ENCODE results near the gene GGPS1.
A peak's percentile ranks its signal among the peaks of the same experiment; 100 is the strongest.

GGPS1 gene

DNA sequence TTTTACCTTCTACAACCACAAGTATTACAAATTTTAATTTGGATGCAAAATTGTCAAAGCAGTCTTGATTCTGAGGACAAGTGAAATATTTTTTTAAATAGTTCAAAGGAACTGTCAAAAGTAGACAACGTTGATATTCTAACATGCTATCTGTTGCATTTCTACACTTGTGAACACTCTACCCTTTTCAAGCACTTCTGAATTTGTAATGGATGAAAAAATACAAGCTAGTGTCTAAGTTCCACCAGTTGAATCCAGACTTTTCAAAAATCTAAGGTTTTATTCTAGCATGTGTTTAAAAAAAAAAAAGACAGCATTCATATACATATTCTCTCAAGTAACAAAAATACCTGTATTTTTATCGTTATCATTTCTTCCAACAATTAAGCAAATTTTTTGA lies 2.5 kb upstream of the GGPS1 start:
- H3K36me3 ChIP-seq = peaks cover 31 to 51% (median 38%) of the 10 kb centered on the region in 11 experiments
- H3K4me3 ChIP-seq = peak overlapping the region; percentile 90 to 100 (median 98)
- H4K20me1 ChIP-seq = peaks cover 62 to 88% (median 76%) of the 10 kb centered on the region in 11 experiments
- H3K4me1 ChIP-seq = peaks cover 13 to 47% (median 34%) of the 10 kb centered on the region in 10 experiments
- TF ChIP-seq Cebpa-rat (IDR thresholded peaks at IDR 0.05) = no peak
- no peaks in the 10 kb centered on the region for H3K9me3 ChIP-seq (replicated peaks in 1 of 11)
- H3K27me3 ChIP-seq = no peaks in the 10 kb centered on the region
- H3K4me2 ChIP-seq = peak overlapping the region; percentile 73 to 94 (median 86); a peak in 21 of 22 replicates
- H3K9ac ChIP-seq = peak overlapping the region; percentile 94 to 99 (median 98); a peak in 19 of 22 replicates
- H3K27ac ChIP-seq = peak overlapping the region in 6 of 11 experiments; percentile 43 to 97 (median 94); a peak in 8 of 22 replicates

DNA sequence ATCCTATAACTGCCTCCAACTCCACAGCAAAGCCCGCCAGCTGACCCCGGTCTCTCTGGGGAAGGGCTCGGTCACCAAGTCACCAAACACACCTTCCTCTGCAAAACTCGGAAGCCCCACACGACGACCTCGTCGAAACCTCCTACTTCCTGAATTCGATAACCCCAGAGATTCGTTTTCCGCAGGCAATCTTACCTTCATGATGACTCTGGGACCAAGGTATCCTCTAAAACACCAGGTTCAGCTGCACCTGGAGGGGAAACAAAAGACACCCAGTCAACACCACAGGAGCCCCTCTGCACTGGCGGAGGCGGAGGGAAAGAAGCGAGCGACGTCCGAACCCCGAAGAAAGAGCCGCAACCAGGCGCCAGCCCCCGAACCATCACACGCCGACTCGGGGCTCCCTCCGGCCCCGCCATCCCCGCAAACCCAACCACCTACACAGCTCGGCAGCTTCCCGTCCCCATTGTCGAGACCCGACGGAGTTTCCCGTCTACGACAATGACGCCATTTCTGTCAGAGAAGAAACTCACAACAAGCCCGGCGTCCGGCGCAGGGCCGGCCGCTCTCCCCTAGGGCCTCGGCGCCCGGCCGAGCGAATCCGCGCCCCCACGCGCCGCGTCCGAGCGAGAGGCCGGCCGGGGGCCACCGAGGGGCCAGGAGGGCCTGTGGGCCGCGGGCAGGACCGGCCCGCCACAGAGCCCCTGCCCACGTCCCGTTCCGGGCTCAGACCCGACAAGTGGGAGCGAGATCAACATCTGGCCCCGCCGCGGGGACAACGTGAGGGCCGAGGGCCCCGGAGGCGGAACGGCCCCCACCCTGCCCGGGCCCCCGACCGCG lies 1.4 kb upstream of the GGPS1 start:
- peaks cover 21 to 48% (median 27%) of the 10 kb centered on the region in 11 experiments for H3K36me3 ChIP-seq
- no peaks in the 10 kb centered on the region for H3K9me3 ChIP-seq (replicated peaks in 1 of 11)
- peak overlapping the region; percentile 90 to 100 (median 98) for H3K4me3 ChIP-seq
- H3K9ac ChIP-seq = peak overlapping the region; percentile 94 to 99 (median 98)
- H3K4me2 ChIP-seq = peak overlapping the region; percentile 73 to 94 (median 86)
- no peak for TF ChIP-seq Cebpa-rat (IDR thresholded peaks at IDR 0.05)
- H3K27ac ChIP-seq = peak overlapping the region; percentile 90 to 98 (median 96)
- peaks cover 24 to 56% (median 44%) of the 10 kb centered on the region in 10 experiments for H3K4me1 ChIP-seq
- H4K20me1 ChIP-seq = peaks cover 54 to 88% (median 66%) of the 10 kb centered on the region in 11 experiments
- no peaks in the 10 kb centered on the region for H3K27me3 ChIP-seq

DNA sequence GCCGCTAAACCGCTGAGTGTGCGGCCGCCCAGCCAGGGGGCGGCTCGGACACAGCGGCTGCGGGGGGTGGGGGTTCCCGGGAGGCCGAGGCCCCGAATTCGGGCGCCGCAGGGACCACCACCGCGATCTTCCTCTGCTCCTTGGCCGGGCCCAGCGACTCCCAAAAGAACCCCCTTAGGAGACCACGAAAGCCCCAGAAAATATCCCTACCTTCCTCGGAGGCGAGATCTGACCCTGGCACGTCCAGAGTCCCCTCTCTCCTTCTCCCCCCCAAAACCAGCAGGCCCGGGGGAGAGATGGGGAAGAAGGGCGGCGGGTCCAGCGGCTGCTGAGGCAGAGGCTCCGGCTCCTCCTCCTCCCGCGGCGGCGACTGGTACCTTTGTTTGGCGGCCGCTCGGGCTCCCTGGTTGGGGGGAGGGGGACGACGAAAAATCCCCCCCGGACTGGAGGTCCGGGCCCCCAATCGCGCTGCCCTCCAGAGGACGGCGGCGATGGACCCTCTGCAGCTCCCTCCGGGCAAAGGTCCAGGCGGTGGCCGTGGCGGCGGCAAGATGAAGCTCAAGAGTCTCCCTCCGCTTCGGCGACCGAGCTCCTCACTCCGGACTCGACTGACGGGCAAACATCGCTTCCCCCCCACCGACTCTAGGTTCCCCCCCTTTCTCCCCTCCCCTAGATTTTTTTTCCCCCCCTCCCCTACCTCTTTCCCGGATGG lies 655 bp upstream of the GGPS1 start, which contains the start of gene ARID4B:
ARID4B (minus strand) TSS at position 621 of the 712 bp plus-strand sequence. CDS start 1,260 bp downstream, outside the sequence.
- Histone ChIP-seq H3K4me3 (peak within 1 kb of the TSS; percentile 90 to 100 (median 98)), H3K4me1 (peaks cover 28 to 61% (median 51%) of the 10 kb centered on the region in 10 experiments), H4K20me1 (peaks cover 46 to 88% (median 65%) of the 10 kb centered on the region in 11 experiments), H3K27me3 (no peaks in the 10 kb centered on the region), H3K4me2 (peak within 1 kb of the TSS; percentile 82 to 98 (median 91)), H3K27ac (peak within 1 kb of the TSS; percentile 91 to 98 (median 96)), H3K9me3 (replicated peaks in 1 of 11) (no peaks in the 10 kb centered on the region), H3K36me3 (peaks cover 14 to 47% (median 19%) of the 10 kb centered on the region in 11 experiments; a peak in 20 of 22 replicates), H3K9ac (peak within 1 kb of the TSS; percentile 94 to 99 (median 98))
- TF ChIP-seq Cebpa-rat (IDR thresholded peaks at IDR 0.05) = no peak

DNA sequence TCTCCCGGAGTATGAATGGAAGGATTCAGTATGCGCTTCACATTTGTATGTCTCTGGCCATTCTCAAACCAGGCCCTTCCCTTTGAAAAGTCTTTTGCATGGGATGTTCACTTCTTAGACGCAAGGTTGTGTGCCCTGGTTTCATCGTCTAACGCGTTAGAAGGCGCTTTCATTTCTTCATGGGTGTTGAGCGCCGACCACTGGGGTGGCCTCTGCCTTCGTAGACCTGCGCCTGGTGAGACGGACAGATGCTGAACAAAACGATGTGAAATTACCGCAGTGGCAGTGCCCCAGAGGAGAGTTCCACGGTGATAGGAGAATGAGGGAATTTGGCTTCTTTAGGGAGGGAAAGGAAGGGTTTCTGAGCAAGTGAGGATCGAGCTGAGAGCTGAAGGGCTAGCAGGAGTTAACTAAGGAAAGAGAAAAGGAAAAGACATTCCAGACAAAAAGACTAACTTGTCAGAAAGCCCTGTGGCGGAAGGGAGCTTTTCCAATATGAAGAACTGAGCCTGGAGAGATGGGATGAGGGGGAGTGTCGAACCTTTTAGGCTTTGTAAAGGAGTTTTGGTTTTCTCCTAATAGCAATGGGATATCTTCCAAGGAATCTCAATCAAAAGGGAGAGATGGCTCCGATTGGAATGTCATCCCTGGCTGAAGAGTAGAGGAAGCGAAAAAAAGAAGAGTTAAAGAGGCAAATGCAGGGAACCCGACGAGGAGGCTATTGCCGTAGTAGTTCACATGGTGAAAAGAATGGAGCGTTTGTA lies 951 bp downstream of the GGPS1 start:
- H3K27ac ChIP-seq = peak overlapping the region; percentile 68 to 96 (median 87)
- TF ChIP-seq Cebpa-rat (IDR thresholded peaks at IDR 0.05) = no peak
- H4K20me1 ChIP-seq = peaks cover 30 to 83% (median 60%) of the 10 kb centered on the region in 11 experiments
- H3K4me2 ChIP-seq = peak overlapping the region; percentile 78 to 98 (median 90)
- H3K27me3 ChIP-seq = no peaks in the 10 kb centered on the region
- H3K9ac ChIP-seq = peak overlapping the region; percentile 85 to 93 (median 89)
- H3K36me3 ChIP-seq = peaks cover 0 to 32% (median 4%) of the 10 kb centered on the region in 11 experiments; a peak in 12 of 22 replicates
- no peaks in the 10 kb centered on the region for H3K9me3 ChIP-seq (replicated peaks in 1 of 11)
- peaks cover 28 to 49% (median 45%) of the 10 kb centered on the region in 10 experiments for H3K4me1 ChIP-seq
- H3K4me3 ChIP-seq = peak overlapping the region; percentile 69 to 86 (median 78)

DNA sequence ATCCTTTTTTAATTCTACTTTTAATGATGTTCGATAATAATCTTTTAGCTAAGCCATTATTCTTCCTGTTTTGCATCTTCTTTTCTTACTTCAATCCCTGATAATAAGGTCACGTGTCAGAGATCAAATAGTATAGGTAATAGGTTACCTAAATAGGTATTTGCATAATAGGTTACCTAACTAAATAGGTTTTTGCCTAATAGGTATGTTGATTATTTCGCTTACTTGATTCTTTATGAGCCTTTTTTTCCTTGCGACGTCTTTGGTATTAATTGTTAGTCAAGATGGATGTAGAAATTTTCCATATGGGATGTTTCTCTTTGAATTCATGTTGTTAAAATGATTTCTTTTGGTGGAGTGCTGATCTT lies 2.5 kb downstream of the GGPS1 start:
- Histone ChIP-seq H3K27me3 (no peaks in the 10 kb centered on the region), H3K27ac (peak overlapping the region in 2 of 11 experiments; percentile 79 to 83; a peak in 2 of 22 replicates), H3K4me1 (peaks cover 25 to 36% (median 32%) of the 10 kb centered on the region in 10 experiments), H3K9me3 (replicated peaks in 1 of 11) (no peaks in the 10 kb centered on the region), H3K4me2 (peak overlapping the region; percentile 78 to 98 (median 90)), H3K36me3 (peaks cover 9 to 39% (median 14%) of the 10 kb centered on the region in 11 experiments; a peak in 19 of 22 replicates), H4K20me1 (peaks cover 17 to 69% (median 49%) of the 10 kb centered on the region in 11 experiments; a peak in 21 of 22 replicates), H3K4me3 (peak overlapping the region in 7 of 10 experiments; percentile 69 to 86 (median 75); a peak in 8 of 20 replicates), H3K9ac (peak overlapping the region in 6 of 11 experiments; percentile 4 to 93 (median 86); a peak in 9 of 22 replicates)
- no peak for TF ChIP-seq Cebpa-rat (IDR thresholded peaks at IDR 0.05)

DNA sequence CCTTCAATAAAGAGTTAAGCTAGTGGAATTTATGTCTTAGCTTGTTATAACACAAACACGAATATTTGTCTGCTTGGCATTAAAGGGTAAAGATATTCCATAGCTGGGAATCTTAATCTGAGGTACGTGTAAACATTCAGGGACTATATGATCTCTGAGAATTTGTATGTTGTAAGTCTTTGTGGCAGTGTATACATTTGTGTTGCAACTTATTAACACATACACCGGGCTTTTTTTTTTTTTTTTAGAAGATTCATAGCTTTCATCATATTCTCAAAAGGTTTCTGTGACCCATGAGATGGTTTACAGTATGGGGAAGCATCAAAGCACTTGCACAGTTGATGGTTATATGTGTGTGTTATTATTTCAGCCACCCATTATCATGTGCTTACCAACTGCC lies 3.0 kb downstream of the GGPS1 start:
- Histone ChIP-seq H3K9me3 (replicated peaks in 1 of 11) (no peaks in the 10 kb centered on the region), H3K4me3 (peak overlapping the region in 2 of 10 experiments; percentile 75 to 77; a peak in 2 of 20 replicates), H3K4me2 (peak overlapping the region; percentile 78 to 98 (median 90)), H4K20me1 (peaks cover 12 to 69% (median 44%) of the 10 kb centered on the region in 11 experiments; a peak in 21 of 22 replicates), H3K27me3 (no peaks in the 10 kb centered on the region), H3K36me3 (peaks cover 14 to 39% (median 19%) of the 10 kb centered on the region in 11 experiments; a peak in 19 of 22 replicates), H3K27ac (no peak overlapping the region), H3K9ac (peak overlapping the region in 4 of 11 experiments; percentile 4 to 90 (median 49); a peak in 4 of 22 replicates), H3K4me1 (peaks cover 30 to 38% (median 34%) of the 10 kb centered on the region in 10 experiments)
- no peak for TF ChIP-seq Cebpa-rat (IDR thresholded peaks at IDR 0.05)

DNA sequence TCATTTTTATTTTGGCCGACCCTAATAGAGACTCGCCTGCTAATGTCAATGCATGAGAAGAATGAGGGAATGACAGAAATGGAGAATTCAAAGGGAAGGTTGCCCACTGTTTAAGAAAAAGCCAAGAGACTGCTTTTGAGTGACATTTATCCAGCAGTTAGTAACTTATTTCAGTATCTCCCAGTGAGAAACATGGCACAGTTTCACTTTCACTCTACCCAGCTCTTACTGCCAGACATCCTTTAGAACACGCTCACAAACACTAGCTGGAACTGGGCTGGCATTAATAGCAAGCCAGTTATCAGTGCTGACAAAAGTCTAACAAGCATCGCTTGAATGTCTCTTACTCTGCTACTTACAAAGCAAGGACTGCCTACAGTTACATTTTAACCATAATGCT lies 8.5 kb downstream of the GGPS1 start:
- H3K27me3 ChIP-seq = no peaks in the 10 kb centered on the region
- peaks cover 16 to 26% (median 20%) of the 10 kb centered on the region in 10 experiments for H3K4me1 ChIP-seq
- H4K20me1 ChIP-seq = peaks cover 0 to 34% (median 10%) of the 10 kb centered on the region in 11 experiments; a peak in 9 of 22 replicates
- peak overlapping the region; percentile 7 to 75 (median 41) for H3K4me2 ChIP-seq
- H3K4me3 ChIP-seq = no peak overlapping the region
- TF ChIP-seq Cebpa-rat (IDR thresholded peaks at IDR 0.05) = no peak
- H3K9ac ChIP-seq = peak overlapping the region in 5 of 11 experiments; percentile 1 to 23 (median 7); a peak in 2 of 22 replicates
- peaks cover 35 to 81% (median 60%) of the 10 kb centered on the region in 11 experiments for H3K36me3 ChIP-seq
- H3K27ac ChIP-seq = peak overlapping the region in 5 of 11 experiments; percentile 1 to 35 (median 17); a peak in 5 of 22 replicates
- no peaks in the 10 kb centered on the region for H3K9me3 ChIP-seq (replicated peaks in 1 of 11)

DNA sequence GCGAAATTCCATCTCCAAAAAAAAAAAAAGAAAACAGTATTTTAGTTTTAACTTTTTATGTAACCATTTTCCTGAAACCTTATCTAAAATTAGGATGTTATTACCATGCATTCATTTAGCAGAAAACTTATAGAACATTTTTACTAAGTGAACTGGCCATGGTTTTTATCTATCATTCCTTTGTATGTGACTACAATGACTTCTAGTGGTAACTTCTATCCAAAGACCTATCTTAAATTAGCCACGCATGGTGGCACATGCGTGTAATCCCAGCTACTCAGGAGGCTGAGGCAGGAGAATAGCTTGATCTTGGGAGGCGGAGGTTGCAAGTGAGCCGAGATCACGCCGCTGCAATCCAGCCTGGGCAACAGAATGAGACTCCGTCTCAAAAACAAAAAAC lies 11.4 kb downstream of the GGPS1 start:
- Histone ChIP-seq H3K4me3 (no peak overlapping the region), H3K4me2 (no peak overlapping the region), H4K20me1 (peaks cover 0 to 16% (median 2%) of the 10 kb centered on the region in 11 experiments; a peak in 7 of 22 replicates), H3K27ac (no peak overlapping the region), H3K36me3 (peaks cover 55 to 94% (median 81%) of the 10 kb centered on the region in 11 experiments), H3K4me1 (peaks cover 12 to 18% (median 14%) of the 10 kb centered on the region in 10 experiments), H3K9me3 (replicated peaks in 1 of 11) (no peaks in the 10 kb centered on the region), H3K9ac (no peak overlapping the region), H3K27me3 (no peaks in the 10 kb centered on the region)
- no peak for TF ChIP-seq Cebpa-rat (IDR thresholded peaks at IDR 0.05)

Data from BLaER1 treated with 17β-estradiol and CSF1 and Interleukin-3, amounts not matched to agents 10 nM and 100 nM (cell line).